22Rv1 (cell line): Measurements from ENCODE around the gene ENTPD2.

Experiments used
- ZFX ChIP-seq: fragments of 450-650 bp; IDR thresholded peaks from 2 replicates; pipeline ENCODE4 v1.6.1; 2017; ENCODE audit warnings: antibody characterized with exemption, borderline replicate concordance
- TF ChIP-seq, protein P1 (sequence below): fragments of 450-650 bp; IDR thresholded peaks from 2 replicates; pipeline ENCODE4 v1.5.1; 2017; ENCODE audit warnings: mild to moderate bottlenecking

DNA sequence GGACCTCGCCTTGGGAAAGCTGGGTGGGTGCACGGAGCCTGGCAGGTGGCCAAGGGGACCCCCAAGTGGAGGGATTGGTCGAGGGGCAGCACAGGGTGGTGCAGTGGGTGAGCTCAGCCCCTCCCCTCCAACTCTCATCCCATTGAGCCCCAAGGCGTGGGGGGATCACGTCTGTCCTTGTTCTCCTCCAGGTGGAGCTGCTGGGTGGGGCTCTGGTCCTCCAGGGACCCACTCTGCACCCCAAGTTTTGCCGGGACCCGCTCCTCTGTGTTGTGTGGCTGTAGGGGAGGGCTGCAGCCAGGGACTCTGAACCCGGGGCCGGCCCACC is 18.4 kb downstream of the ENTPD2 start:
- TF ChIP-seq, protein P1, sequence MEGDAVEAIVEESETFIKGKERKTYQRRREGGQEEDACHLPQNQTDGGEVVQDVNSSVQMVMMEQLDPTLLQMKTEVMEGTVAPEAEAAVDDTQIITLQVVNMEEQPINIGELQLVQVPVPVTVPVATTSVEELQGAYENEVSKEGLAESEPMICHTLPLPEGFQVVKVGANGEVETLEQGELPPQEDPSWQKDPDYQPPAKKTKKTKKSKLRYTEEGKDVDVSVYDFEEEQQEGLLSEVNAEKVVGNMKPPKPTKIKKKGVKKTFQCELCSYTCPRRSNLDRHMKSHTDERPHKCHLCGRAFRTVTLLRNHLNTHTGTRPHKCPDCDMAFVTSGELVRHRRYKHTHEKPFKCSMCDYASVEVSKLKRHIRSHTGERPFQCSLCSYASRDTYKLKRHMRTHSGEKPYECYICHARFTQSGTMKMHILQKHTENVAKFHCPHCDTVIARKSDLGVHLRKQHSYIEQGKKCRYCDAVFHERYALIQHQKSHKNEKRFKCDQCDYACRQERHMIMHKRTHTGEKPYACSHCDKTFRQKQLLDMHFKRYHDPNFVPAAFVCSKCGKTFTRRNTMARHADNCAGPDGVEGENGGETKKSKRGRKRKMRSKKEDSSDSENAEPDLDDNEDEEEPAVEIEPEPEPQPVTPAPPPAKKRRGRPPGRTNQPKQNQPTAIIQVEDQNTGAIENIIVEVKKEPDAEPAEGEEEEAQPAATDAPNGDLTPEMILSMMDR, result peak; percentile 73
- no peak for TF ChIP-seq ZFX
